Left lung (tissue), 10 donors: ENCODE results near the gene NDFIP1. TPM values are rescaled to one million over a fixed set of nuclear protein-coding genes. Genes with fewer than 3 reads are reported as not detected.
"Not testable (repeated sequence)": the region's sequence is repeated elsewhere in the genome, so short reads cannot be mapped to it uniquely, and the experiment has no call there.

Experiments used
- ATAC-seq: fragments of 200-7000 bp; cut with Tn5 transposase; one replicate; pipeline ENCODE4 v1.9.1; 2020; ENCODE audit warnings: moderate library complexity
- DNase-seq, 4 donors: peaks; one replicate each; pipeline ENCODE4 v3.0.0-alpha.2; 2013 to 2020
- H3K27ac ChIP-seq, 2 donors: fragments of 200-600 bp; sonication (generic) in 1 of 2; one replicate each; pipeline versions ENCODE4 v1.5.0 to v1.8.0; 2020 to 2021
- H3K27me3 ChIP-seq, 2 donors: fragments of 200-600 bp; sonication (generic) in 1 of 2; one replicate each; pipeline versions ENCODE4 v1.5.0 to v1.8.0; 2020 to 2021
- H3K36me3 ChIP-seq, 2 donors: fragments of 200-600 bp; sonication (generic) in 1 of 2; one replicate each; pipeline versions ENCODE4 v1.5.0 to v1.8.0; 2020 to 2021
- H3K4me1 ChIP-seq, 2 donors: fragments of 200-600 bp; one replicate each; pipeline ENCODE4 v1.8.0; 2021
- H3K4me3 ChIP-seq, 2 donors: fragments of 200-600 bp; sonication (generic) in 1 of 2; one replicate each; pipeline versions ENCODE4 v1.5.0 to v1.8.0; 2020 to 2021; ENCODE audit warnings: mild to moderate bottlenecking in 1 of 2
- H3K9me3 ChIP-seq, 2 donors: fragments of 200-600 bp; sonication (generic) in 1 of 2; one replicate each; pipeline versions ENCODE4 v1.5.0 to v1.8.0; 2020 to 2021
- CTCF ChIP-seq, 2 donors: fragments of 200-600 bp; sonication (generic) in 1 of 2; IDR thresholded peaks; one replicate each; pipeline versions ENCODE4 v1.5.0 to v1.8.0; 2021; ENCODE audit warnings: antibody characterized with exemption in 2 of 2
- intact Hi-C, 2 donors: fragments of 100-400 bp; cut with DNase I; formaldehyde crosslinking; loops; one replicate each; pipeline versions ENCODE4 v1.11.2 to v1.14.2; 2022
- polyA plus RNA-seq, 6 donors: library from polyadenylated mRNA; unstranded; fragments of 120-200 nt; gene quantifications; one replicate each; pipeline ENCODE4 v1.2.1, GENCODE V29; 2013; ENCODE audit not compliant: insufficient read length in 6 of 6
- total RNA-seq, 2 donors: library from RNA; stranded (reverse); fragmentation: NEBNext Ultra II Directional; extraction: Animal tissue kit (Norgen Biotek cat#: 25700); gene quantifications; one replicate each; pipeline ENCODE4 v1.2.1, GENCODE V29; 2021
- donor health status: DM: no; HTN: yes; CAD: no.
- donor health status: DM: no; HTN: no; CAD: no.

Gene NDFIP1
- total and polyA plus RNA-seq, 8 donors = 76.5 to 111 (median 103) TPM

- no peak for ATAC-seq
Observed at GRCh38 chr5:142184988-142185387, 76.4 kb downstream of the NDFIP1 start.

DNA sequence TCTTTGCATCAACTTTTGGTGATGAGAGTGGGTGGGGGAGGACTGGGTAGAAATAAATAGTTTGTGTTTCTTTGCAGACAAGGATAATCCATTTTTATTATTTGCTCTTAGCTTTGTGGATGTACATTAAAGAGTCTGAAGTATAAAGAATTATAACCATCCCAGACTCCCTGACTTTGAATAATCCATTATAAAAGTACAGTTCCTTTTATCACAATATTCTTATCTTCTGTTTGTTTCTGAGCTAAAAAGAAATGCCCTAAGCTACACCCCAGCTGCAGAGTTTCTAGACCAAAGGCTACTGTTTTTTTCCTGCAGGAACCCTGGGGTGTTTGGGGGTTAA is 77.9 kb downstream of the NDFIP1 start:
- ATAC-seq = no peak
- Histone ChIP-seq H3K9me3 (no peaks in the 10 kb centered on the region), H3K36me3 (no peaks in the 10 kb centered on the region), H3K27ac (no peak overlapping the region), H3K27me3 (no peaks in the 10 kb centered on the region), H3K4me3 (no peak overlapping the region), H3K4me1 (no peaks in the 10 kb centered on the region)
- no peak for TF ChIP-seq CTCF (IDR thresholded peaks at IDR 0.05)
- no peak for DNase-seq
- intact Hi-C loops = no loop called here

More at GRCh38 chr5:142184988-142185387, 76.4 kb downstream of the NDFIP1 start:
- Histone ChIP-seq H3K27ac (no peak overlapping the region), H3K9me3 (no peaks in the 10 kb centered on the region), H3K36me3 (no peaks in the 10 kb centered on the region), H3K4me1 (no peaks in the 10 kb centered on the region), H3K27me3 (no peaks in the 10 kb centered on the region), H3K4me3 (no peak overlapping the region)
- intact Hi-C loops = no loop called here
- no peak for TF ChIP-seq CTCF (IDR thresholded peaks at IDR 0.05)
- no peak for DNase-seq

DNA sequence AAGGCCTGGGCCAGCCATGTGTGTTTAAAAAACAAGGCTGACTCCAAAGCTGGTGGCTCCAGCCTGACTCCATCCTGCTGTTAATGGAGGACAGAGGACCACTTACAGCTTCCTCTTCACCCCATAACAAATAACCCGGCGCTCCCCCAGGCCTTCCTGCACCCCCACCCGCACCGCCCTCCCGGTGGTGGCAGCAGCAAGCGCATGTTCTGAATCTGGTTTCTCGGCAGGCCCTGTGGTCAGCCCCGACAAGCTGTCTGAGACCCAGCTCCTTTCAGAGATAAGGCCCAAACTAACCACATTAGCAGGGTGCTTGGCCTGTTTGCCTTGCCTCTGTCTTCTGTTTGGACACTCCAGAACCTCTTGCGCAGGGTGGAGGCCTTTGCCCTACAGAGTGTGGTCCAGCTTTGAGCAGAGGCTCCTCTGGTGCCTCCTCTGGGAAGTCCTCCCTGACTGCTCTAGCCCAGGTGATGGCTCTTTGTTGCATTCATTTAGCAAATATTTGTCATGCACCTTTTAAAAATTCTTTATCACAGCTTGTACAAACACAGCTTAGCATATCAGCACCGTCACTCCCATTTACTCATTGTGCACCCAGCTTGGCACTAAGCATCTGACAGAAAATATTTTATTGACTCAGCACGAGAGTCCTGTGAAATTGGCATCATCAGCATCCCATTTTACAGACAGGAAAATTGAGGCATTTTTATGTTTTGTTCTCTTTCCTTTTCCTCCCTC is 78.4 kb downstream of the NDFIP1 start:
- DNase-seq (no peak), ATAC-seq (peak; percentile 27)
- Histone ChIP-seq H3K27me3 (no peaks in the 10 kb centered on the region), H3K27ac (no peak overlapping the region), H3K4me1 (peaks cover 0 to 1% of the 10 kb centered on the region in 2 donors), H3K36me3 (no peaks in the 10 kb centered on the region), H3K4me3 (no peak overlapping the region), H3K9me3 (no peaks in the 10 kb centered on the region)
- no peak for TF ChIP-seq CTCF (IDR thresholded peaks at IDR 0.05)
- intact Hi-C loops = no loop called here

GRCh38 chr5:142188691-142189090 is 80.1 kb downstream of the NDFIP1 start:
- H3K27me3 ChIP-seq, ATAC-seq, DNase-seq, H3K4me3 ChIP-seq, H3K4me1 ChIP-seq, H3K36me3 ChIP-seq, H3K27ac ChIP-seq, intact Hi-C loops, H3K9me3 ChIP-seq: not testable (repeated sequence)

- DNase-seq (no peak), ATAC-seq (no peak)
- no peaks in the 10 kb centered on the region for H3K9me3 ChIP-seq
- peaks cover 0 to 7% of the 10 kb centered on the region in 2 donors for H3K4me1 ChIP-seq
- no peak overlapping the region for H3K4me3 ChIP-seq
- H3K27ac ChIP-seq = no peak overlapping the region
- intact Hi-C loops = no loop called here
- no peaks in the 10 kb centered on the region for H3K36me3 ChIP-seq
- H3K27me3 ChIP-seq = no peaks in the 10 kb centered on the region
- TF ChIP-seq CTCF (IDR thresholded peaks at IDR 0.05) = no peak
Observed at GRCh38 chr5:142189813-142190212, 81.2 kb downstream of the NDFIP1 start.

DNA sequence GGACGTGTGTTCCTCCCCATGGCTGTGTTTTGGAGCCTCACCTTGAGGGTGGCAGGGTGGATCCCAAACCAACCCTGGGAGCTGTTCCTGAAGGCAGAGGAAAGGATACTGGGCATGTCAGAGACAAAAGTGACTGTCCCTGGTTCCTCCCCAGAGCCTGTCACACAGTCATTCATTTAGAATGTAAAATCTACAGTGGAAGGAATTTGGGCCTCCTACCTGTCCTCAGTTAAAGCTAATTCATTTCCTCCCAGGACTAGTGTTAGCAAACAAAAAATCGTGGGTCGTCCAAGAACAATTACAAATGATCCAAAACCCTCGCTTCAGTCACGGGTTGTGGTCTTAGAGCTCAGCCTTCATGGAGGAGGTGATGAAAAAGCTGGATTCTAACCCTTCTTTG is 83.2 kb downstream of the NDFIP1 start:
- no peak for DNase-seq
- Histone ChIP-seq H3K9me3 (no peaks in the 10 kb centered on the region), H3K36me3 (no peaks in the 10 kb centered on the region), H3K27me3 (no peaks in the 10 kb centered on the region), H3K27ac (no peak overlapping the region), H3K4me1 (peaks cover 0 to 7% of the 10 kb centered on the region in 2 donors), H3K4me3 (no peak overlapping the region)
- no peak for ATAC-seq
- intact Hi-C loops = no loop called here
- no peak for TF ChIP-seq CTCF (IDR thresholded peaks at IDR 0.05)
